Measurements from ENCODE around the gene BMP5. TPM values are rescaled to one million over a fixed set of nuclear protein-coding genes. Genes with fewer than 3 reads are reported as not detected.

Gene BMP5
- polyA plus RNA-seq, 1 donor (not counting 4 experiments of a cell fraction or from before 2014, with no cell fraction given): not detected

DNA sequence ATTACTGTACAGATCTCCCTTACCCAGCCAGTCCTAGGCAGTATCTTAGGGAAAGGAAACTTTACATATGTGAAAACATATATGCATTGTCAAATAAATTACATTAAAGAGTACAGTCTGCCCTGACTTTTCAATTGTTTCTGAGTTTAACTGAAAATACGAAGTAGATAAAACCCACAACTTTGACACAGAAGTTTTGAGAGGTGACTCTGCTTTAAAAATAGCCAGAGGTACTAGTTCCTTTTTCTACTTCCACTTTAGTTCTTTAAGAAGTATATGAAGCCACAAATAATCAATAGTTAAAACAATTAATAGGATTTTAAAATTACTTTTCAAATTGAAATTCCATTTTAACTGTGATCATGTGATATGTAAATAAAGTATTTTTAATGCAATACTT lies 62.9 kb downstream of the BMP5 start:
- FAIRE-seq: no peak
- dilution Hi-C loops (cut with MboI; ENCODE audit: extremely low pct_ligation_motif_present, low sequenced_read_pairs): no loop called here
- H3K4me2 ChIP-seq (ENCODE audit: control insufficient read depth, extremely low read depth, insufficient read depth, low read depth, low read length): no peak overlapping the region

DNA sequence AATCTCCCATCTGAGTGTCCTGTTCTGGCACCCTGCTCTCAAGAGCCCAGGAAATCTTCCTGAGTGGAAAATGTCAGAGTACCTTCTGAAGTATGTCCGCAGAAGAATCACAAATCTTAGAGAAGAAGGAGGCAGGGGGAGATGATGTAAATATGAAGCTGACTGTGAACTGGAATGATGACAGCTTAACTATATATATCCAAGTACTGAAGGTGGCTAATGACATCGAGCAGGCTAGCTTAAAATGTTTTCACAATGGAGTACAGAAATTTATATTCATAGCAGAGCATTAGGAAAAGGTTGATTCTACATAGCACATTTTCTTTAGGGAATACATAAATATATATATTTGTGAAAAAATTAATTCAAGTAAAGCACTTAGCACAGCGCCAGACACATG lies 64.3 kb downstream of the BMP5 start:
- no peaks in the 10 kb centered on the region for H3K36me3 ChIP-seq (ENCODE audit: control insufficient read depth in 2 of 2, extremely low read depth in 1 of 2, insufficient read depth in 2 of 2, low read length in 2 of 2)
- no peaks in the 10 kb centered on the region for H3K79me2 ChIP-seq (ENCODE audit: control insufficient read depth, insufficient read depth, low read length)
- H3K4me1 ChIP-seq (ENCODE audit: control insufficient read depth, extremely low read depth, insufficient read depth, low read length): no peaks in the 10 kb centered on the region
- H3K4me2 ChIP-seq (ENCODE audit: control insufficient read depth, extremely low read depth, insufficient read depth, low read depth, low read length): no peak overlapping the region
- dilution Hi-C loops (cut with MboI; ENCODE audit: extremely low pct_ligation_motif_present, low sequenced_read_pairs): no loop called here
- TF ChIP-seq EZH2 (IDR thresholded peaks at IDR 0.05; ENCODE audit: low read length): no peak
- H3K9me1 ChIP-seq (ENCODE audit: control insufficient read depth, extremely low read depth, insufficient read depth, low read length): no peaks in the 10 kb centered on the region
- no peaks in the 10 kb centered on the region for H3K9me3 ChIP-seq (ENCODE audit: control insufficient read depth, low read depth, low read length)
- no peak overlapping the region for H3K9ac ChIP-seq (ENCODE audit: control insufficient read depth, extremely low read depth, insufficient read depth, low read length)
- no peak overlapping the region for H3K4me3 ChIP-seq (ENCODE audit: control insufficient read depth in 2 of 3, extremely low read depth in 1 of 3, insufficient read depth in 2 of 3, low read depth in 1 of 3, low read length in 3 of 3)
- FAIRE-seq: no peak
- peaks cover 4% of the 10 kb centered on the region for H3K27me3 ChIP-seq (ENCODE audit: control insufficient read depth, extremely low read depth, insufficient read depth, low read length)
- H2AFZ ChIP-seq (ENCODE audit: control insufficient read depth, low read length): no peak overlapping the region
- DNase-seq (ENCODE audit: low read depth, low spot score): no peak
- no peaks in the 10 kb centered on the region for H4K20me1 ChIP-seq (ENCODE audit: control insufficient read depth, extremely low read depth, insufficient read depth, low read length)
- H3K27ac ChIP-seq (ENCODE audit: control insufficient read depth, insufficient read depth, low read length): no peak overlapping the region

More for the DNA sequence above, 62.9 kb downstream of the BMP5 start:
- no peak overlapping the region for H3K4me3 ChIP-seq (ENCODE audit: control insufficient read depth in 2 of 3, extremely low read depth in 1 of 3, insufficient read depth in 2 of 3, low read depth in 1 of 3, low read length in 3 of 3)
- H3K9ac ChIP-seq (ENCODE audit: control insufficient read depth, extremely low read depth, insufficient read depth, low read length): no peak overlapping the region
- no peaks in the 10 kb centered on the region for H4K20me1 ChIP-seq (ENCODE audit: control insufficient read depth, extremely low read depth, insufficient read depth, low read length)
- no peaks in the 10 kb centered on the region for H3K9me3 ChIP-seq (ENCODE audit: control insufficient read depth, low read depth, low read length)
- no peaks in the 10 kb centered on the region for H3K9me1 ChIP-seq (ENCODE audit: control insufficient read depth, extremely low read depth, insufficient read depth, low read length)
- no peak overlapping the region for H3K27ac ChIP-seq (ENCODE audit: control insufficient read depth, insufficient read depth, low read length)
- H3K36me3 ChIP-seq (ENCODE audit: control insufficient read depth in 2 of 2, extremely low read depth in 1 of 2, insufficient read depth in 2 of 2, low read length in 2 of 2): no peaks in the 10 kb centered on the region
- no peaks in the 10 kb centered on the region for H3K79me2 ChIP-seq (ENCODE audit: control insufficient read depth, insufficient read depth, low read length)
- DNase-seq (ENCODE audit: low read depth, low spot score): no peak
- TF ChIP-seq EZH2 (IDR thresholded peaks at IDR 0.05; ENCODE audit: low read length): no peak
- TF ChIP-seq, protein P1, sequence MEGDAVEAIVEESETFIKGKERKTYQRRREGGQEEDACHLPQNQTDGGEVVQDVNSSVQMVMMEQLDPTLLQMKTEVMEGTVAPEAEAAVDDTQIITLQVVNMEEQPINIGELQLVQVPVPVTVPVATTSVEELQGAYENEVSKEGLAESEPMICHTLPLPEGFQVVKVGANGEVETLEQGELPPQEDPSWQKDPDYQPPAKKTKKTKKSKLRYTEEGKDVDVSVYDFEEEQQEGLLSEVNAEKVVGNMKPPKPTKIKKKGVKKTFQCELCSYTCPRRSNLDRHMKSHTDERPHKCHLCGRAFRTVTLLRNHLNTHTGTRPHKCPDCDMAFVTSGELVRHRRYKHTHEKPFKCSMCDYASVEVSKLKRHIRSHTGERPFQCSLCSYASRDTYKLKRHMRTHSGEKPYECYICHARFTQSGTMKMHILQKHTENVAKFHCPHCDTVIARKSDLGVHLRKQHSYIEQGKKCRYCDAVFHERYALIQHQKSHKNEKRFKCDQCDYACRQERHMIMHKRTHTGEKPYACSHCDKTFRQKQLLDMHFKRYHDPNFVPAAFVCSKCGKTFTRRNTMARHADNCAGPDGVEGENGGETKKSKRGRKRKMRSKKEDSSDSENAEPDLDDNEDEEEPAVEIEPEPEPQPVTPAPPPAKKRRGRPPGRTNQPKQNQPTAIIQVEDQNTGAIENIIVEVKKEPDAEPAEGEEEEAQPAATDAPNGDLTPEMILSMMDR (optimal IDR thresholded peaks at IDR 0.05 in 1 of 3, IDR thresholded peaks at IDR 0.05 in 1 of 3, conservative IDR thresholded peaks at IDR 0.05 in 1 of 3; ENCODE audit: extremely low read depth in 1 of 3, insufficient read depth in 2 of 3, low read length in 3 of 3): no peak
- peaks cover 4% of the 10 kb centered on the region for H3K27me3 ChIP-seq (ENCODE audit: control insufficient read depth, extremely low read depth, insufficient read depth, low read length)
- H3K4me1 ChIP-seq (ENCODE audit: control insufficient read depth, extremely low read depth, insufficient read depth, low read length): no peaks in the 10 kb centered on the region
- H2AFZ ChIP-seq (ENCODE audit: control insufficient read depth, low read length): no peak overlapping the region

DNA sequence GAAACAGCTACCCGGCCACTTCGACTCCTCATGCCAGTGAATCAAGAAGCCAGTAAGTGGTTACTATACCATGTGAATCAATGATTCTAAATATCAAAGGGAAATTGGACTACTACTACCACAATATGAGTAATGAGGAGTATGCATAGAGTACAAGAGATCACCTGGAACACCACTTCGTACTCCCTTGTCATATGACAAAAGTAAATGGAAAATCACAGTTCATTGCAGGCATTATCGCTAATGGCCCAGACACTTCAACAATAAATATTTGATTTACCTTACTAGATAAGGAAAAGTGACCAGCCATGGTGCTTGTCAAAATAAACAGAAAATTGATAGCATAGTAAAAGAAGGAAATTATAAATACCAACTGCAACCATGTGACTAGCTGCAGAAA lies 73.1 kb downstream of the BMP5 start:
- no peaks in the 10 kb centered on the region for H3K9me1 ChIP-seq (ENCODE audit: control insufficient read depth, extremely low read depth, insufficient read depth, low read length)
- FAIRE-seq (no peak), DNase-seq (ENCODE audit: low read depth, low spot score) (no peak)
- H3K27me3 ChIP-seq (ENCODE audit: control insufficient read depth, extremely low read depth, insufficient read depth, low read length): no peaks in the 10 kb centered on the region
- H3K36me3 ChIP-seq (ENCODE audit: control insufficient read depth in 2 of 2, extremely low read depth in 1 of 2, insufficient read depth in 2 of 2, low read length in 2 of 2): no peaks in the 10 kb centered on the region
- dilution Hi-C loops (cut with MboI; ENCODE audit: extremely low pct_ligation_motif_present, low sequenced_read_pairs): no loop called here
- TF ChIP-seq EZH2 (IDR thresholded peaks at IDR 0.05; ENCODE audit: low read length): no peak
- TF ChIP-seq, protein P1 (optimal IDR thresholded peaks at IDR 0.05 in 1 of 3, IDR thresholded peaks at IDR 0.05 in 1 of 3, conservative IDR thresholded peaks at IDR 0.05 in 1 of 3; ENCODE audit: extremely low read depth in 1 of 3, insufficient read depth in 2 of 3, low read length in 3 of 3): no peak
- no peak overlapping the region for H2AFZ ChIP-seq (ENCODE audit: control insufficient read depth, low read length)
- no peaks in the 10 kb centered on the region for H3K9me3 ChIP-seq (ENCODE audit: control insufficient read depth, low read depth, low read length)
- no peaks in the 10 kb centered on the region for H3K4me1 ChIP-seq (ENCODE audit: control insufficient read depth, extremely low read depth, insufficient read depth, low read length)
- no peaks in the 10 kb centered on the region for H3K79me2 ChIP-seq (ENCODE audit: control insufficient read depth, insufficient read depth, low read length)
- H4K20me1 ChIP-seq (ENCODE audit: control insufficient read depth, extremely low read depth, insufficient read depth, low read length): no peaks in the 10 kb centered on the region
- H3K9ac ChIP-seq (ENCODE audit: control insufficient read depth, extremely low read depth, insufficient read depth, low read length): no peak overlapping the region
- no peak overlapping the region for H3K4me2 ChIP-seq (ENCODE audit: control insufficient read depth, extremely low read depth, insufficient read depth, low read depth, low read length)
- no peak overlapping the region for H3K4me3 ChIP-seq (ENCODE audit: control insufficient read depth in 2 of 3, extremely low read depth in 1 of 3, insufficient read depth in 2 of 3, low read depth in 1 of 3, low read length in 3 of 3)
- H3K27ac ChIP-seq (ENCODE audit: control insufficient read depth, insufficient read depth, low read length): no peak overlapping the region

Data from keratinocyte (primary cell).